Hypothalamus (tissue), 51 donors: ENCODE results near the gene SLC25A39.
"Not testable (repeated sequence)": the region's sequence is repeated elsewhere in the genome, so short reads cannot be mapped to it uniquely, and the experiment has no call there.

Experiments used
- DNase-seq, 51 donors: peaks; one replicate each; lab custom pipeline; 2025; lab: John Stamatoyannopoulos, UW

Gene SLC25A39

GRCh38 chr17:44338702-44339101, 14.1 kb upstream of the SLC25A39 start:
- no peak for DNase-seq

- DNase-seq = no peak
Measured at GRCh38 chr17:44335968-44336367, 11.3 kb upstream of the SLC25A39 start.

- no peak for DNase-seq
Measured at GRCh38 chr17:44335564-44335963, 10.9 kb upstream of the SLC25A39 start.

- no peak for DNase-seq
Measured at GRCh38 chr17:44334727-44335126, 10.1 kb upstream of the SLC25A39 start.

- DNase-seq = no peak
Measured at GRCh38 chr17:44334315-44334714, 9.7 kb upstream of the SLC25A39 start.

GRCh38 chr17:44333371-44333770, 8.7 kb upstream of the SLC25A39 start:
- no peak for DNase-seq

GRCh38 chr17:44331249-44331760, 6.7 kb upstream of the SLC25A39 start:
- peak in 34 of 51 donors; percentile 8 to 73 (median 43) for DNase-seq

- DNase-seq = not testable (repeated sequence)
Measured at GRCh38 chr17:44330263-44330662, 5.6 kb upstream of the SLC25A39 start.

GRCh38 chr17:44329516-44329915, 4.9 kb upstream of the SLC25A39 start:
- DNase-seq = not testable (repeated sequence)

GRCh38 chr17:44327715-44328449, 3.3 kb upstream of the SLC25A39 start:
- DNase-seq = no peak

- DNase-seq = peak; percentile 70 to 99 (median 95)
Measured at GRCh38 chr17:44326861-44327444, 2.3 kb upstream of the SLC25A39 start.

GRCh38 chr17:44324092-44324570, 492 bp downstream of the SLC25A39 start:
- DNase-seq = no peak

GRCh38 chr17:44323359-44324091, 1.1 kb downstream of the SLC25A39 start:
- no peak for DNase-seq

- no peak for DNase-seq
Measured at GRCh38 chr17:44322236-44322895, 2.3 kb downstream of the SLC25A39 start.

GRCh38 chr17:44321246-44322120, 3.1 kb downstream of the SLC25A39 start:
- DNase-seq = no peak

- no peak for DNase-seq
Measured at GRCh38 chr17:44320066-44320465, 4.6 kb downstream of the SLC25A39 start.

- DNase-seq = no peak
Measured at GRCh38 chr17:44318077-44318892, 6.3 kb downstream of the SLC25A39 start.

GRCh38 chr17:44317545-44317944, 7.1 kb downstream of the SLC25A39 start:
- no peak for DNase-seq
